ENCODE measurements around the gene RENBP. TPM values are rescaled to one million over a fixed set of nuclear protein-coding genes. Genes with fewer than 3 reads are reported as not detected.

RENBP gene
- total RNA-seq, 1 donor from 2014 or later, result 11.1 TPM

GRCh38 chrX:153971124-153971449 is 26.6 kb upstream of the RENBP start:
- peak; percentile 88 for DNase-seq (ENCODE audit: low spot score)

GRCh38 chrX:153970357-153971123 is 26.1 kb upstream of the RENBP start:
- peak; percentile 66 for DNase-seq (ENCODE audit: low spot score)

GRCh38 chrX:153969904-153970356 is 25.5 kb upstream of the RENBP start:
- DNase-seq (ENCODE audit: low spot score), result peak; percentile 59

GRCh38 chrX:153969125-153969903 is 24.9 kb upstream of the RENBP start:
- DNase-seq (ENCODE audit: low spot score), result no peak

- DNase-seq (ENCODE audit: low spot score), result no peak
These were observed 24.3 kb upstream of the RENBP start for GRCh38 chrX:153968754-153969124.

GRCh38 chrX:153968255-153968654 is 23.8 kb upstream of the RENBP start:
- DNase-seq (ENCODE audit: low spot score), result no peak

- DNase-seq (ENCODE audit: low spot score), result no peak
These were observed 23.2 kb upstream of the RENBP start for GRCh38 chrX:153967536-153968224.

- no peak for DNase-seq (ENCODE audit: low spot score)
These were observed 22.5 kb upstream of the RENBP start for GRCh38 chrX:153966841-153967535.

- DNase-seq (ENCODE audit: low spot score), result no peak
These were observed 21.8 kb upstream of the RENBP start for GRCh38 chrX:153966283-153966688.

- DNase-seq (ENCODE audit: low spot score), result no peak
These were observed 21.0 kb upstream of the RENBP start for GRCh38 chrX:153965406-153965805.

GRCh38 chrX:153964105-153964504 is 19.7 kb upstream of the RENBP start:
- DNase-seq (ENCODE audit: low spot score), result no peak

GRCh38 chrX:153963546-153963945 is 19.1 kb upstream of the RENBP start:
- DNase-seq (ENCODE audit: low spot score), result no peak

- DNase-seq (ENCODE audit: low spot score), result no peak
These were observed 16.8 kb upstream of the RENBP start for GRCh38 chrX:153961292-153961691.

GRCh38 chrX:153960786-153961185 is 16.3 kb upstream of the RENBP start:
- DNase-seq (ENCODE audit: low spot score), result no peak

- DNase-seq (ENCODE audit: low spot score), result no peak
These were observed 15.6 kb upstream of the RENBP start for GRCh38 chrX:153960077-153960476.

- DNase-seq (ENCODE audit: low spot score), result no peak
These were observed 15.2 kb upstream of the RENBP start for GRCh38 chrX:153959649-153960048.

GRCh38 chrX:153958605-153959004 is 14.2 kb upstream of the RENBP start:
- DNase-seq (ENCODE audit: low spot score), result no peak

GRCh38 chrX:153957224-153957623 is 12.8 kb upstream of the RENBP start:
- no peak for DNase-seq (ENCODE audit: low spot score)

GRCh38 chrX:153956044-153956907 is 11.8 kb upstream of the RENBP start:
- DNase-seq (ENCODE audit: low spot score), result no peak

GRCh38 chrX:153955228-153955732 is 10.8 kb upstream of the RENBP start:
- no peak for DNase-seq (ENCODE audit: low spot score)
